Ovary (tissue), 9 donors: ENCODE measurements around the gene VAV3. TPM values are rescaled to one million over a fixed set of nuclear protein-coding genes. Genes with fewer than 3 reads are reported as not detected.

ENCODE experiments used
- DNase-seq, 5 donors: peaks; one replicate each; pipeline ENCODE4 v3.0.0-alpha.2; 2019 to 2020
- H3K27ac ChIP-seq, 2 donors: fragments of 200-600 bp; one replicate each; pipeline versions ENCODE4 v1.5.1 to v1.8.0; 2019 to 2022
- H3K27me3 ChIP-seq: fragments of 200-600 bp; one replicate; pipeline ENCODE4 v1.8.0; 2022
- H3K36me3 ChIP-seq: fragments of 200-600 bp; sonication (generic); one replicate; pipeline ENCODE4 v1.5.1; 2019
- H3K4me1 ChIP-seq: one replicate; pipeline ENCODE4 v1.8.1; 2013; ENCODE audit warnings: mild to moderate bottlenecking, moderate library complexity; ENCODE audit not compliant: insufficient read depth
- H3K4me3 ChIP-seq: fragments of 200-600 bp; sonication (generic); one replicate; pipeline ENCODE4 v1.5.1; 2017
- H3K9me3 ChIP-seq, 2 donors: fragments of 200-600 bp in 1 of 2; sonication (generic) in 1 of 2; one replicate each; pipeline versions ENCODE4 v1.5.1 to v1.8.1; 2013 to 2019; ENCODE audit warnings: mild to moderate bottlenecking in 1 of 2, moderate library complexity in 1 of 2
- EP300 ChIP-seq: sonication (generic); formaldehyde crosslinking; IDR thresholded peaks from one replicate; pipeline ENCODE4 v1.6.1; 2017; ENCODE audit warnings: antibody characterized with exemption
- POLR2A ChIP-seq: fragments of 450-650 bp; IDR thresholded peaks from one replicate; pipeline ENCODE4 v1.6.1; 2017; ENCODE audit warnings: antibody characterized with exemption, mild to moderate bottlenecking, moderate library complexity
- whole genome bisulfite sequencing, 3 donors: extraction: QIAGEN DNeasy Blood & Tissue Kit in 1 of 3; methylation state at CpG; one replicate each; pipeline versions ENCODE4 v1.1.5 to v1.1.7; 2013 to 2017; 5-methylcytosine and 5-hydroxymethylcytosine counted together
- intact Hi-C, 4 donors: fragments of 100-400 bp; cut with DNase I; formaldehyde crosslinking; loops; one replicate each; pipeline versions ENCODE4 v1.11.0 to v1.15.1; 2022 to 2023
- polyA plus RNA-seq, 2 donors: library from polyadenylated mRNA; stranded (reverse); fragments of 200-250 nt in 1 of 2; fragments of 350-450 nt in 1 of 2; fragmentation: Illumina TruSeq in 1 of 2; extraction: RNeasy Lipid Tissue Mini Kit (QIAGEN cat#74804) in 1 of 2; gene quantifications; one replicate each; pipeline ENCODE4 v1.2.3, GENCODE V29; 2013 to 2014
- total RNA-seq, 7 donors: library from RNA; depleted of rRNA in 2 of 7; stranded (reverse); fragments of >200 nt in 2 of 7; fragmentation: NEBNext Ultra II Directional in 3 of 7; extraction: Animal tissue kit (Norgen Biotek cat#: 25700) in 3 of 7; gene quantifications; one replicate each; pipeline versions ENCODE4 v1.1.0 to v1.2.4, GENCODE V29; 2016 to 2023
- TF ChIP-seq, protein P1 (sequence below), 3 donors: fragments of 450-650 bp in 2 of 3; fragments of 200-600 bp in 1 of 3; IDR thresholded peaks; one replicate each; pipeline versions ENCODE4 v1.5.1 to v1.8.0; 2016 to 2022; ENCODE audit warnings: antibody characterized with exemption in 3 of 3, mild to moderate bottlenecking in 1 of 3
- donor health status: DM: no; HTN: no; CAD: no; lungs with moderate emphysema.
- donor health status: DM: no; HTN: no; CAD: no.
- donor health status: Bipolar disorder and iron deficiency.
- donor health status: DM: yes; HTN: yes; CAD: no.
- donor health status: DM: no; HTN: no; CAD: no.
- donor health status: DM: yes; HTN: yes; CAD: no.

Gene VAV3
- total and polyA plus RNA-seq, 9 donors, result 0.78 to 7.4 (median 1.5) TPM

DNA sequence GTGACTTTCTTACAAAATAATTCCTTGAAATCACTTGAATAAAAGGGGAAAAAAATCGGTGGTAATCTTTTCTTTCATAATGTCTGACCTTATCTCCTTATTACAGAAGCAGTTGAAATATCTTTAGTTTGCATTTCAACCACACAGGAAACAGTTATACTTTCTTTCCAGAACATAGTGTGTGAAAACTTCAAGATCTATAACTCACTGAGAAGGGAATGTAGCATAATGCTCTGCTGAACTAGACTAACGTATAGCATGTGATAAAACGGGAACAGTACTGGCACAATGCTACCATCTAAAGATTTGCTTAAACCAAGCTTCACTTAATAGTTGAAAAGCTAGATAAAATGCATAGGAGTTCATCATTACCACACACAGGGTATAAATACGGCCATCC lies 45.0 kb downstream of the VAV3 start:
- 53 to 56% (median 55%) methylated on average over 4 of the region's 4 CpGs for WGBS, 3 donors

DNA sequence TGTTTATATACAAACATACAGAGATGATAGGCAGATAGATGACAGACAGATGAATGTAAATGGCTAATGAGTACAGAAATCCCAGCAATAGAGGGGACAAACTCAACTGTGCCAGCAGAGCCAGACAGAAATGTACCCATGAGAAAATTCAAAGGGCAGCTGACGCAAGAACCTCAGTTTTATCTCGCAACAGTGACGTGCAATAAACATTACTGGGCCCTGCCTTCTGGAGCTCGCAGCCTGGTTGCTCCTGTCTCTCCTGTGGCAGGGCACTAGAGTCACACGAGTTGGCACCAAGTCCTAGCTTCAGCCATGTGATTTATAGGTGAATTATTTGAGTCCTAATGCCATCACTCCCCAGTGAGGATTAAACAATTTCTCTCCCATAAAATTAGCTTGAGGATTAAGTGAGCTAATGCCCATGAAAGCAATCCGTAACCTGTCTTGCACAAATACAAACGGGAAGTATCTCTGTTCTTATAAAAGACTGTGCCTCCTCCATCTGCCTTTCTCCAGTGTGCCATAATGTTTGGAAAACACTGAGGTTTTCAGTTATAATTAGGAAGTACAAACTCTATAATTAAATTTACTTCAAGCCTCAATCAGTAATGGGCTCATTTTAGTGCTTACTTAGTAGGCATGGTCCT lies 50.7 kb downstream of the VAV3 start:
- Histone ChIP-seq H3K36me3 (no peaks in the 10 kb centered on the region), H3K27me3 (no peaks in the 10 kb centered on the region), H3K9me3 (no peaks in the 10 kb centered on the region), H3K4me1 (no peaks in the 10 kb centered on the region), H3K4me3 (no peak overlapping the region), H3K27ac (no peak overlapping the region)
- TF ChIP-seq POLR2A (no peak), EP300 (no peak)
- TF ChIP-seq, protein P1, sequence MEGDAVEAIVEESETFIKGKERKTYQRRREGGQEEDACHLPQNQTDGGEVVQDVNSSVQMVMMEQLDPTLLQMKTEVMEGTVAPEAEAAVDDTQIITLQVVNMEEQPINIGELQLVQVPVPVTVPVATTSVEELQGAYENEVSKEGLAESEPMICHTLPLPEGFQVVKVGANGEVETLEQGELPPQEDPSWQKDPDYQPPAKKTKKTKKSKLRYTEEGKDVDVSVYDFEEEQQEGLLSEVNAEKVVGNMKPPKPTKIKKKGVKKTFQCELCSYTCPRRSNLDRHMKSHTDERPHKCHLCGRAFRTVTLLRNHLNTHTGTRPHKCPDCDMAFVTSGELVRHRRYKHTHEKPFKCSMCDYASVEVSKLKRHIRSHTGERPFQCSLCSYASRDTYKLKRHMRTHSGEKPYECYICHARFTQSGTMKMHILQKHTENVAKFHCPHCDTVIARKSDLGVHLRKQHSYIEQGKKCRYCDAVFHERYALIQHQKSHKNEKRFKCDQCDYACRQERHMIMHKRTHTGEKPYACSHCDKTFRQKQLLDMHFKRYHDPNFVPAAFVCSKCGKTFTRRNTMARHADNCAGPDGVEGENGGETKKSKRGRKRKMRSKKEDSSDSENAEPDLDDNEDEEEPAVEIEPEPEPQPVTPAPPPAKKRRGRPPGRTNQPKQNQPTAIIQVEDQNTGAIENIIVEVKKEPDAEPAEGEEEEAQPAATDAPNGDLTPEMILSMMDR (IDR thresholded peaks at IDR 0.05), result no peak
- no peak for DNase-seq
- intact Hi-C loops, result no loop called here
- 72 to 81% (median 74%) methylated on average over 7 of the region's 7 CpGs for WGBS, 3 donors

More for the DNA sequence above, 45.0 kb downstream of the VAV3 start:
- intact Hi-C loops, result no loop called here
- Histone ChIP-seq H3K9me3 (no peaks in the 10 kb centered on the region), H3K4me1 (no peaks in the 10 kb centered on the region), H3K36me3 (no peaks in the 10 kb centered on the region), H3K4me3 (no peak overlapping the region), H3K27me3 (no peaks in the 10 kb centered on the region), H3K27ac (no peak overlapping the region)
- no peak for DNase-seq
- no peak for TF ChIP-seq POLR2A

DNA sequence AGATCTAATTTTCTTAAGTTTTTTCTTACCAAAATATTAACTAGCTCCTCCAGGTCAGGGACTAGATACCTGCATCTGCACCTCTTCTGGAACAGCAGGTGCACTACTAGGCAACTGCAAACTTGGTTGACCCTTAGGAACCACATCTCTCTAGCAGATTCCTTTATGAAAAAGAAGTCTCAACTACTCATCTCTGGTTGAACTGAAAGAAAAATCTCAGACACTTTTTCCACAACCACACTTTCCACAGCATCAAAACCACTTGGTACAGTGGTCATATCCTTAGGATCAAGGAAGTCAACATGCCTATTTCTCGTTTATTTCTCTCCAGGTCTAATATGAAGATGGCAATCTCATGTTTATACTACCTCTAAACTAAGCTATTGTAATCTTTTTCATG lies 52.3 kb downstream of the VAV3 start:
- no peak for TF ChIP-seq EP300
- TF ChIP-seq POLR2A, result no peak
- TF ChIP-seq, protein P1 (IDR thresholded peaks at IDR 0.05), result no peak

DNA sequence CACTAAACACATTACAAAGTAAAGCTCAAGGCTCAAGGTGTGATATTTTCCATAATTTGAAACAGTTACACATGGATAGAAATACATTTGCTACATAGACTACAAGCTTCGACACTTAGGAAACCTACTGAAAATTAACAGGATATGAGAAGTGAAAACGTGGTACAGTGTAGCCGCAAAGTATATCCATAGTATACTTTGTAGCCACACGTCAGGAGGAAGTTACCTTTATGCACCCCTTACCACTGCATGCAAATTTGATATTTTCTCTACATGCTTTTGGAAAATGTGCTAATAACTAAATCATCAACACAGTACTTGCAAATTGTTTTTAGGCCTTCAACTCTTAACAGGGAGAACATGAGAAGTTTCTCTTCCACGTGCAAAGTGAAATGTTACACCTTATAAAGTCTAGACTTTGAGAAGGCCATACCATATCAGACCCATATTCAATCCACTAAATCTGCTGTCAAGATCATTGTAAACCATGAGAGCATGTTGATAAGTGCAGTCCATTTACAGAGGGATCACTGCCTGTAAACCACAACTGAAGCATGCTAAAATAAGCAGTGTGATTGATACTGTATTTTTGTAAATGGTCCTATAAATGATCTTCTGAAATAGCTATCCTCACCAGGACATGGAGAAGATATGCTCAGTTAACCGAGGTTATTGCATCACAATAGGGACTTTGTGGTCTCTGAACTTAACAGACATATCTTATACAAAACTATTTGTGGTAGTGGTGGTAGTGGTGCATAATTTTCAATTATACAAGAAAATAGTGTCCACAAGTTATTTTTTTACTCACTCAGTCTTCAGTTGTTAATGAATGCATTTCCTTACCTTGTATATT lies 64.7 kb downstream of the VAV3 start:
- 78 to 84% (median 78%) methylated on average over 6 of the region's 6 CpGs for WGBS, 3 donors
- Histone ChIP-seq H3K4me1 (no peaks in the 10 kb centered on the region), H3K36me3 (no peaks in the 10 kb centered on the region), H3K27me3 (no peaks in the 10 kb centered on the region), H3K9me3 (no peaks in the 10 kb centered on the region), H3K4me3 (no peak overlapping the region), H3K27ac (no peak overlapping the region)
- intact Hi-C loops, result no loop called here
- no peak for DNase-seq
- TF ChIP-seq POLR2A (no peak), EP300 (no peak)
- TF ChIP-seq, protein P1 (IDR thresholded peaks at IDR 0.05), result no peak

More for the DNA sequence above, 52.3 kb downstream of the VAV3 start:
- no peak for DNase-seq
- WGBS, 3 donors, result 54 to 63% (median 60%) methylated on average over 1 of the region's 1 CpG
- H3K27ac ChIP-seq, result no peak overlapping the region
- H3K4me3 ChIP-seq, result no peak overlapping the region
- intact Hi-C loops, result no loop called here
- no peaks in the 10 kb centered on the region for H3K4me1 ChIP-seq
- no peaks in the 10 kb centered on the region for H3K36me3 ChIP-seq
- H3K9me3 ChIP-seq, result no peaks in the 10 kb centered on the region
- no peaks in the 10 kb centered on the region for H3K27me3 ChIP-seq

DNA sequence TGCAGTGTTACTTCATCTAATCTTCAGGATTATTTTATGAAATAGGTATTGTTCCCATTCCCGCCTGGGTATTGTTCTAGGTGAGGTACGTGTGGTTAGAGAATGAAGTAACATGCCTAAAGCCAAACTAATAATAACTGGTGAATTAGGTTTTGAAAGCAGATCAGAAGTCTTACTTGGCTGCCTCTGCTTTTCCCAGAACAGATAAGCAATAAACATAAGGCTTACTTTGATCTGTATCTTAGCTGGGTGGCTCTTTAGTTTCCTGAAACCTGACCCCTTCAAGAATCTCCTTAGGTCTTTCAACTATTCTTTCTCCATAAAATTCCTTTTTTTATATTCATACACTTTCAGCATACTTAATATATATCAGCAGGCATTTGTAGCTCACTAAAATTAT lies 65.3 kb downstream of the VAV3 start:
- Histone ChIP-seq H3K27me3 (no peaks in the 10 kb centered on the region), H3K9me3 (no peaks in the 10 kb centered on the region), H3K36me3 (no peaks in the 10 kb centered on the region), H3K4me1 (no peaks in the 10 kb centered on the region), H3K4me3 (no peak overlapping the region), H3K27ac (no peak overlapping the region)
- no peak for DNase-seq
- 71 to 80% (median 77%) methylated on average over 2 of the region's 2 CpGs for WGBS, 3 donors
- TF ChIP-seq, protein P1 (IDR thresholded peaks at IDR 0.05), result no peak
- TF ChIP-seq EP300, result no peak
- no peak for TF ChIP-seq POLR2A
- intact Hi-C loops, result no loop called here
